Measurements from ENCODE around the gene REEP6.
A peak's percentile ranks its signal among the peaks of the same experiment; 100 is the strongest.
"Not testable (repeated sequence)": the region's sequence is repeated elsewhere in the genome, so short reads cannot be mapped to it uniquely, and the experiment has no call there.

The REEP6 gene

DNA sequence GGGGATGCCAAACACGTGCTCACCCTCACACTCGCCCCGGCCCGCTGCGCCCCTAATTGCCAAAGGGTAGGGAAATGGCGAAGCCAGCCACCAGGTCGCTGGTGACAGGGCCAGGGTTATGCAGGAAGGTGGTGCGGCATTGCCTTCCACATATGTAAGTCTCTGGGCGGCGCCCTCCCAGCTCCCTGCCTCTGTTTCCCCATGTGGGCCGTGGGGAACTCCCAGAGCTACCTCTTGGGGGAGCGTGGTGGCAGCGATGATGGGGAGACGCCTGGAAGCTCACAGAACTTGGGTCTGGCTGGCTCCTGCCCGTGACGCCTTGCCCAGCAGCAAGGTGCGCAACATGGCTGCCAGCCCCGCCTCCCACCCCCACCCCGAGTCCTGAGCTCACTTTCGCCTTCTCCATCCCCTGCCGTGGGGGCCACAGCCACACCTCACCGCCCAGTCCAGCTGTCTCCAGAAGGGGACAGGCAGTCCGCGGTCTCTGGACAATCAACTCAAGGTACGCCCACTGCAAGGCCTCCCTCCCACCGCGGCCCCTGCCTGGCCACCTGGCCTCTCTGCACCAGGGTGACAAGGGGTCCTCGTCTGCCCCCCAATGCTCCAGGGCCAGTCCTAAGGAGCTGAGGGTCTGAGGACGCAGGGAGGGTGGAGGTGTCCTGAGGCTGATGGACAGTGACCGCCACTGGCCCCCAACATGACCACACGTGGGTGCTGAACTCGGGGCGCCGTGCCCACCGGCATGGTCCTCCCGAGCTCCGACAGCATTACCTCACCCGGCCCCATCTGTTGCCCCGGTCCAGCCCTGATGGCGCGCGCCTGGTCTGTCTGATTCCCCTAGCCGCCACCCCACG is 18.5 kb upstream of the REEP6 start:
- DNase-seq (ENCODE audit: low spot score) = no peak

GRCh38 chr19:1473085-1473851 is 17.7 kb upstream of the REEP6 start:
- DNase-seq (ENCODE audit: low spot score) = no peak

- no peak for DNase-seq (ENCODE audit: low spot score)
Observed at GRCh38 chr19:1474011-1474764, 16.8 kb upstream of the REEP6 start.

DNA sequence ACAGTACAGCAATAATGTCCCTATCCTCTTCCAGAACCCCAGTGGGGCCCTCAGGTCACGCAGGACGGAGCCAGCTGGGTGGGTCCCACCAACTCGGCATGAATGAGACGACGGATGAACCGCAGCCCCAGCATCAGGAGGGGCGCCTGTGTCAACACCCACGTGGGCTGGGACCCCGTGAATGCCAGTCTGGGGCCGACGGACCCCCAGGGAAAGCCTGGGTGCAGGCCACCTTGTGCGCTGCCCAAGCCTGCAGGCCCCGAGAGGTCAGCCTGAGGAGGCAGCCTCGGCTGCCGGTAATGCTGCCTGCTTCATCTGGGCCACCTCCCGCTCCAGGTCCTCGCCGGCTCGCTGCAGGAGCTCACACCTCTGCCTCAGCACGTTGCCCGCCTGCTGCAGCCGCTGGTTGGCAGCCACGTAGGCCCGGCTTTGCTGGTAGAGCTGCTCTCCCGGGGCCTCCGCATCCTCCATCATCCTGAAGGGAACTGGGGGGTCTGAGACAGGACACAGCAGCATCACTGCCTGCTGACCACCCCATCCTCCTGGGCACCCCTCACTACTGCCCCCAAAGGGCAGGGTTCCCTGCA is 16.1 kb upstream of the REEP6 start:
- no peak for DNase-seq (ENCODE audit: low spot score)

- no peak for DNase-seq (ENCODE audit: low spot score)
Observed at GRCh38 chr19:1475751-1476437, 15.1 kb upstream of the REEP6 start.

GRCh38 chr19:1477056-1477455 is 13.9 kb upstream of the REEP6 start:
- not testable (repeated sequence) for DNase-seq (ENCODE audit: low spot score)

DNA sequence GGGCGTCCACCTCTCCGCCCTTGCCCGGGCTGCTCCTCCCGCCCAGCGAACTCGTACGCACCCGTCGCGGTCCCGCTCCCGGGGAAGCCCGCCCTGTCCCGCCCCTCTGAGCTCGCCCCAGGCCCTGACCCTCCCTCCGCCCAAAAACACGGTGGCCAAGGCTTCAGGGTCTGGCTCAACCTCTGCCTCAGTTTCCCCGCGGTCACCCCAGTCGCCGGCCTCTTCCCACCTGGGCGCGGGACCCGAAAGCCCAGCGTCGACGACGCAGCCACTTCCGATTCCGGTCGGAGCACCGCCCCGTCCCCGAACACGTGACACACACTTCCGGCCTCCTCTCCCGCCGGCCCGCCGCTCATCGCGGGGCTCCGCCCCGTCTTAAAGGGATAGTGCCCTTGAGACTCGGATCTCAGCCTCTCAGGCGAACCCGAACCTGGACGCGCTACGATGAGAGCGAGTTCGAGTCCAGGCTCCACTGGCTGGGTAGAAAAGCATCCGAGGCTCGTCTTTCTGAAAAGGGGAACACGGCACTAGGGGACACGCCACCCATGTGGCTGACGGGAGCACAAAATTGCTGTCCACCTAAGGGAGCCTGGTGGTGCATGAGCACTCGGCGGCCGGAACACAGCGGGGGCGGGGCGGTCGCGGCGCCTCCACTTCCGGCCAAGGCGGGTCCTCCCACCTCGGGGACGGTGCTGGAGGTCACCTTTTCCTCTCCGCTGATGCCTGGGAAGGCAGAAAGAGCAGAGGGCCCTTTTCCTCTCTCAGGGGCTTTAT is 11.9 kb upstream of the REEP6 start, which contains the start of gene C19orf25:
Gene C19orf25 (minus strand): TSS at position 282 of the 774 bp plus-strand sequence. CDS start 312 bp downstream, outside the sequence.
- DNase-seq (ENCODE audit: low spot score) = peak; percentile 99

- DNase-seq (ENCODE audit: low spot score) = no peak
Observed at GRCh38 chr19:1481224-1481892, 9.6 kb upstream of the REEP6 start.

- DNase-seq (ENCODE audit: low spot score) = no peak
Observed at GRCh38 chr19:1481893-1482360, 9.1 kb upstream of the REEP6 start.

GRCh38 chr19:1482361-1483130 is 8.4 kb upstream of the REEP6 start:
- DNase-seq (ENCODE audit: low spot score) = no peak

DNA sequence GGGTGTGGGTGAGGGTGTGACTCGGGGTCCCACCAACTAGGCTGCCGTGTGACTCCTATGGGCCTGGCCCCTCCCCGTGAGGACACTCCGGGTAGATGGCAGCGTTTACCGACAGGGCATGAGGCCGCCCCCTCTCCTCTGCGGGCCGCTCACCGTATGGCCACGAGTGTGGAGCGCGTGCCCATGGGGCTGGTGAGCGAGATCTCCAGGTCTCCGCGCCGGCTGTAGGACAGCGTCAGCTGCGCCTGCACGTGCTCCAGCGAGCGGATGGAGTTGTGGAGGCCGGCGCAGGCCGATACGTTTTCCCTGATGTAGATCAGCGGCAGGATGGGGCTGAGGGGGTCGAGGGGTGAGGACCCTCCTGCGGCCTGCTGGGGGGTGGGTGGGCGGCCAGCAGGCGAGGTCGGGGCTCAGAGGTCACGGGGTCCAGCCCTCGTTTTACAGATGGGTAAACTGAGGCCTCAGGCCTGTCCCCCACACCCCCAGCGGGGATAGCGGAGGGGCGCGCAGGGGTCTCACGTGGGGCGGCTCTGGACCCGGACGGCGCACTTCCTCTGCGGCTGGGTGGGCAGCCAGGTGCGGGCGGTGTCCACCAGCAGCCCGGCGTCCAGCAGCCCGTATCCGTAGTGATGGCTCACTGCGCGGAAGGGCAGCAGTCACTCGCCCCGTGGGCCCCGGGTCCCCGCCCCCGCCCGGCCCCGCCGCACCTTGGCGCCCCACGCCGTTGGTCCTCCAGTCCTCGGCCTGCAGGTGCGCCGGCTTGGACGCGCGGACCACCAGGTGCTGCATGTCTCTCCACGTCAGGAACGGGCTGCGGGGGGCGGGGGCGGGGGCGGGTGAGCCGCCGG is 7.6 kb upstream of the REEP6 start:
- no peak for DNase-seq (ENCODE audit: low spot score)

GRCh38 chr19:1483979-1484428 is 7.0 kb upstream of the REEP6 start:
- DNase-seq (ENCODE audit: low spot score) = no peak

GRCh38 chr19:1486720-1487575 is 4.0 kb upstream of the REEP6 start:
- no peak for DNase-seq (ENCODE audit: low spot score)

GRCh38 chr19:1487576-1488281 is 3.3 kb upstream of the REEP6 start:
- DNase-seq (ENCODE audit: low spot score) = no peak

GRCh38 chr19:1488282-1488601 is 2.7 kb upstream of the REEP6 start:
- no peak for DNase-seq (ENCODE audit: low spot score)

DNA sequence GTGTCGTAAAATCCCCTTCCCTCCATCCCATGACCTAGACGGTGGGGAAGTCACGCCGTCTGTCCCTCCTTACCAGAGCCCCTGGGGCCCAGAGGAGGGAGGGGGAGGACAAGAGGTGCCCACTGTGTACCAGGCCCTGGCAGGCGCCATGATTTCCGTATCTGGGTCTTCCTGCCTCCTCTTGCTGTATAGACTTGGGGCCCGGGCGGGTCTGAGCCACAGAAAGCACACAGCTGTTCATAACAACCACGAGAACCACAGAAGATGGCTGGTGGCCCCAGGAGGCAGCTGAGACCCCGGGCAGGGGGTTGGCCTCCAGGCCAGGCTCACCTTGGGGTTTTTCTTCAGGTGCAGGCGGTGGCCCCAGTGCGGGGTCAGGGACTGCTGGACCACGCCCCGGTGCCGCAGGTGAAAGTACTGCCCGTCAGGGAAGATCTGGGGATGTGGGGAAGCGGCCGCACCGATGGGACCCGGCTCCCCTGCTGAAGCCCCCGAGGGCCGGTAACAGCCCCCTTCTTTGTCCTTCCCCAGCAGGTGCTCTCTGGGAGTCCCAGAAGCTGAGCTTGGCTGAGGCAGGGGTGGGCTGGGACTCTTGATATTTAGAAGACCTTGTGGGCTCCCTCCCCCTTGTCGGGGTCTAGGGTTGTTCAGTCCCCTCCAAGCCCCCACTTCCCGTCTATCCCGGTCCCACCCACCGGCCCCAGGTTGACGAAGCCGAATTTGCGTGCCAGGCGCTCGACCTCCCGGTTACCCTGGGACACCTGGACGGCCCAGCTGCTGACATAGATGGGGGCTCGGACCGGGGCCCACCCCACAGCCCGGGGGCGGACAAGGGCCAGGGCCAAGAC is 1.3 kb upstream of the REEP6 start:
- no peak for DNase-seq (ENCODE audit: low spot score)
